Mononuclear cell (primary cell): ENCODE data around the gene QPCT. TPM values are rescaled to one million over a fixed set of nuclear protein-coding genes. Genes with fewer than 3 reads are reported as not detected.
"Not testable (repeated sequence)": the region's sequence is repeated elsewhere in the genome, so short reads cannot be mapped to it uniquely, and the experiment has no call there.

Experiments
- H3K27me3 ChIP-seq: 2 replicates; pipeline ENCODE4 v1.6.0; 2011; ENCODE audit warnings: low read length, control low read depth; ENCODE audit not compliant: insufficient read depth
- H3K4me1 ChIP-seq: 2 replicates; pipeline ENCODE4 v1.5.1; 2011; ENCODE audit warnings: mild to moderate bottlenecking, low read length, control low read depth; ENCODE audit not compliant: insufficient read depth
- H3K4me3 ChIP-seq: 2 replicates; pipeline ENCODE4 v1.5.1; 2011; ENCODE audit warnings: mild to moderate bottlenecking, low read length, moderate library complexity
- H3K9me3 ChIP-seq: 2 replicates; pipeline ENCODE4 v1.5.1; 2011; ENCODE audit warnings: low read depth, mild to moderate bottlenecking, control low read depth, low read length
- total RNA-seq: library from RNA; depleted of rRNA; stranded (reverse); fragments of >200 nt; gene quantifications from one replicate; pipeline ENCODE4 v1.2.3, GENCODE V29; 2012

QPCT gene
- total RNA-seq, 1 donor = 49.5 TPM

GRCh38 chr2:37361994-37362698, 17.7 kb downstream of the QPCT start:
- Histone ChIP-seq H3K4me1 (peaks cover 15% of the 10 kb centered on the region), H3K4me3 (no peak overlapping the region), H3K9me3 (no peaks in the 10 kb centered on the region), H3K27me3 (peaks cover 11% of the 10 kb centered on the region)

- H3K4me1 ChIP-seq = peaks cover 20% of the 10 kb centered on the region
- H3K27me3 ChIP-seq = no peaks in the 10 kb centered on the region
- H3K9me3 ChIP-seq = no peaks in the 10 kb centered on the region
- H3K4me3 ChIP-seq = no peak overlapping the region
These were observed 19.9 kb downstream of the QPCT start for GRCh38 chr2:37364351-37364750.

- peaks cover 20% of the 10 kb centered on the region for H3K4me1 ChIP-seq
- H3K4me3 ChIP-seq = no peak overlapping the region
- no peaks in the 10 kb centered on the region for H3K27me3 ChIP-seq
- H3K9me3 ChIP-seq = no peaks in the 10 kb centered on the region
These were observed 21.2 kb downstream of the QPCT start for GRCh38 chr2:37365669-37366068.

- no peak overlapping the region for H3K4me3 ChIP-seq
- no peaks in the 10 kb centered on the region for H3K27me3 ChIP-seq
- H3K4me1 ChIP-seq = peaks cover 20% of the 10 kb centered on the region
- H3K9me3 ChIP-seq = no peaks in the 10 kb centered on the region
These were observed 22.3 kb downstream of the QPCT start for GRCh38 chr2:37366773-37367172.

- H3K27me3 ChIP-seq = no peaks in the 10 kb centered on the region
- no peak overlapping the region for H3K4me3 ChIP-seq
- H3K4me1 ChIP-seq = peaks cover 20% of the 10 kb centered on the region
- H3K9me3 ChIP-seq = no peaks in the 10 kb centered on the region
These were observed 22.9 kb downstream of the QPCT start for GRCh38 chr2:37367310-37367709.

GRCh38 chr2:37367984-37368383, 23.6 kb downstream of the QPCT start:
- Histone ChIP-seq H3K4me3 (no peak overlapping the region), H3K9me3 (no peaks in the 10 kb centered on the region), H3K4me1 (peaks cover 20% of the 10 kb centered on the region), H3K27me3 (no peaks in the 10 kb centered on the region)

GRCh38 chr2:37370666-37371065, 26.2 kb downstream of the QPCT start:
- no peak overlapping the region for H3K4me3 ChIP-seq
- peaks cover 18% of the 10 kb centered on the region for H3K4me1 ChIP-seq
- peaks cover 9% of the 10 kb centered on the region for H3K27me3 ChIP-seq
- H3K9me3 ChIP-seq = no peaks in the 10 kb centered on the region

- Histone ChIP-seq H3K9me3 (no peaks in the 10 kb centered on the region), H3K27me3 (peaks cover 9% of the 10 kb centered on the region), H3K4me3 (no peak overlapping the region), H3K4me1 (peaks cover 18% of the 10 kb centered on the region)
These were observed 27.6 kb downstream of the QPCT start for GRCh38 chr2:37372000-37372399.

- peaks cover 9% of the 10 kb centered on the region for H3K27me3 ChIP-seq
- no peak overlapping the region for H3K4me3 ChIP-seq
- no peaks in the 10 kb centered on the region for H3K9me3 ChIP-seq
- H3K4me1 ChIP-seq = peaks cover 12% of the 10 kb centered on the region
These were observed 31.4 kb downstream of the QPCT start for GRCh38 chr2:37375741-37376288.

- H3K27me3 ChIP-seq = peaks cover 9% of the 10 kb centered on the region
- H3K9me3 ChIP-seq = no peaks in the 10 kb centered on the region
- H3K4me1 ChIP-seq = peaks cover 12% of the 10 kb centered on the region
- H3K4me3 ChIP-seq = no peak overlapping the region
These were observed 32.2 kb downstream of the QPCT start for GRCh38 chr2:37376421-37377186.

GRCh38 chr2:37377187-37377532, 32.7 kb downstream of the QPCT start:
- no peaks in the 10 kb centered on the region for H3K9me3 ChIP-seq
- H3K4me1 ChIP-seq = peaks cover 12% of the 10 kb centered on the region
- H3K27me3 ChIP-seq = peaks cover 9% of the 10 kb centered on the region
- no peak overlapping the region for H3K4me3 ChIP-seq

GRCh38 chr2:37378411-37378810, 34.0 kb downstream of the QPCT start:
- Histone ChIP-seq H3K4me3 (no peak overlapping the region), H3K9me3 (no peaks in the 10 kb centered on the region), H3K27me3 (peaks cover 9% of the 10 kb centered on the region), H3K4me1 (peaks cover 12% of the 10 kb centered on the region)

GRCh38 chr2:37379881-37380296, 35.5 kb downstream of the QPCT start:
- Histone ChIP-seq H3K4me3 (no peak overlapping the region), H3K9me3 (no peaks in the 10 kb centered on the region), H3K27me3 (peaks cover 6% of the 10 kb centered on the region), H3K4me1 (peaks cover 12% of the 10 kb centered on the region)

- H3K4me1 ChIP-seq = peaks cover 11% of the 10 kb centered on the region
- not testable (repeated sequence) for H3K4me3 ChIP-seq, H3K27me3 ChIP-seq, H3K9me3 ChIP-seq
These were observed 36.4 kb downstream of the QPCT start for GRCh38 chr2:37380787-37381186.

GRCh38 chr2:37384261-37384660, 39.8 kb downstream of the QPCT start:
- not testable (repeated sequence) for H3K9me3 ChIP-seq, H3K4me1 ChIP-seq, H3K4me3 ChIP-seq, H3K27me3 ChIP-seq
